Epithelial cell of proximal tubule (primary cell): ENCODE measurements around the gene SLC3A2. TPM values are rescaled to one million over a fixed set of nuclear protein-coding genes. Genes with fewer than 3 reads are reported as not detected.
A peak's percentile ranks its signal among the peaks of the same experiment; 100 is the strongest.

Source experiments
- DNase-seq: peaks from one replicate; pipeline ENCODE4 v3.0.0-alpha.2; 2011; ENCODE audit warnings: low read depth
- H3K4me3 ChIP-seq: 2 replicates; pipeline ENCODE4 v1.5.1; 2011; ENCODE audit warnings: low read depth, mild to moderate bottlenecking, low read length
- CTCF ChIP-seq: conservative IDR thresholded peaks from 2 replicates; pipeline ENCODE4 v1.5.1; 2012; ENCODE audit warnings: low read depth, mild to moderate bottlenecking, low read length
- total RNA-seq: library from RNA; depleted of rRNA; stranded (reverse); fragments of >200 nt; gene quantifications from 2 replicates; pipeline ENCODE4 v1.2.3, GENCODE V29; 2015

SLC3A2 gene
- total RNA-seq, 1 donor from 2014 or later: 97.4 TPM

GRCh38 chr11:62896049-62896448 is 15.4 kb downstream of the SLC3A2 start:
- no peak overlapping the region for H3K4me3 ChIP-seq
- no peak for DNase-seq
- TF ChIP-seq CTCF: no peak

- TF ChIP-seq CTCF: no peak
- DNase-seq: no peak
- H3K4me3 ChIP-seq: no peak overlapping the region
Measured at GRCh38 chr11:62897311-62897710, 16.6 kb downstream of the SLC3A2 start.

GRCh38 chr11:62898027-62898426 is 17.3 kb downstream of the SLC3A2 start:
- no peak overlapping the region for H3K4me3 ChIP-seq
- no peak for TF ChIP-seq CTCF
- DNase-seq: no peak

- no peak overlapping the region for H3K4me3 ChIP-seq
- no peak for TF ChIP-seq CTCF
- DNase-seq: no peak
Measured at GRCh38 chr11:62902932-62903331, 22.2 kb downstream of the SLC3A2 start.

GRCh38 chr11:62905296-62905695 is 24.6 kb downstream of the SLC3A2 start:
- TF ChIP-seq CTCF: no peak

GRCh38 chr11:62905927-62906531 is 25.3 kb downstream of the SLC3A2 start:
- DNase-seq: no peak
- peak; percentile 100 for TF ChIP-seq CTCF
- no peak overlapping the region for H3K4me3 ChIP-seq

More at GRCh38 chr11:62905296-62905695, 24.6 kb downstream of the SLC3A2 start:
- no peak for DNase-seq
- no peak overlapping the region for H3K4me3 ChIP-seq

- TF ChIP-seq CTCF: no peak
- H3K4me3 ChIP-seq: no peak overlapping the region
- DNase-seq: no peak
Measured at GRCh38 chr11:62908468-62909072, 27.9 kb downstream of the SLC3A2 start.
